Left ventricle myocardium superior (tissue), 1 donor: ENCODE data around the gene TOR1AIP1. TPM values are rescaled to one million over a fixed set of nuclear protein-coding genes. Genes with fewer than 3 reads are reported as not detected.

Source experiments
- ATAC-seq: fragments of 200-7000 bp; cut with Tn5 transposase; one replicate; pipeline ENCODE4 v1.9.1; 2020; ENCODE audit warnings: mild to moderate bottlenecking, moderate library complexity
- DNase-seq: peaks from one replicate; pipeline ENCODE4 v3.0.0-alpha.2; 2020
- intact Hi-C: fragments of 100-400 bp; cut with micrococcal nuclease; formaldehyde crosslinking; loops from one replicate; pipeline ENCODE4 v1.11.0; 2022
- total RNA-seq: library from RNA; stranded (reverse); fragmentation: NEBNext Ultra II Directional; extraction: Animal tissue kit (Norgen Biotek cat#: 25700); gene quantifications from one replicate; pipeline ENCODE4 v1.2.1, GENCODE V29; 2021
- donor health status: DM: no; HTN: yes; CAD: no; lungs with severe emphysema.

Gene TOR1AIP1
- total RNA-seq, 1 donor from 2014 or later = 43.4 TPM

DNA sequence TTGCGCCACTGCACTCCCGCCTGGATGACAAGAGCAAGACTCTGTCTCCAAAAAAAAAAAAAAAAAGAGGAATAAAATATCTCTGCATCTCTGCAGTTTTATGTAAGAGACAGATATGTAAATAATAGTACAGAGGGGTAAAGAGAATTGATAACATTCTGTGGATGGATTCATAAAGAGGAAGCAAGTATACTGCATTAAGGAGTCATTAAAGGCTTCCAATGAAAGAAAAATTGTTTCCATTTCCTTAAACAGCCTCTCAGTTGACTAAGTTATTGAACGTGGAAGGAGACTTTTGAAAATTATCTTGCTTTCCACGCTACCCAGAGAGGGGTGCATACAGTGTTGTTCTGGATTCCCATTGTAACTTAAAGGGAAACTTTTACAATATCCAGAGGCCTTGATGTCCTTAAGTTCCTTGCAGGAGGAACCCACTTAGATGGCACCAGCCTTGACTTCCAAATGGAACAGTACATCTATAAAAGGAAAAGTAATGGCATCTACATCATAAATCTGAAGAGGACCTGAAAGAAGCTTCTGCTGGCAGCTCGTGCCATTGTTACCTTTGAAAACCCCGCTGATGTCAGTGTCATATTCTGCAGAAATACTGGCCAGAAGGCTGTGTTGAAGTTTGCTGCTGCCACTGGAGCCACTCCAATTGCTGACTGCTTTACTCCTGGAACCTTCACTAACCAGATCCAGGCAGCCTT is 86.4 kb downstream of the TOR1AIP1 start:
- intact Hi-C loops = no loop called here
- DNase-seq = no peak
- no peak for ATAC-seq

DNA sequence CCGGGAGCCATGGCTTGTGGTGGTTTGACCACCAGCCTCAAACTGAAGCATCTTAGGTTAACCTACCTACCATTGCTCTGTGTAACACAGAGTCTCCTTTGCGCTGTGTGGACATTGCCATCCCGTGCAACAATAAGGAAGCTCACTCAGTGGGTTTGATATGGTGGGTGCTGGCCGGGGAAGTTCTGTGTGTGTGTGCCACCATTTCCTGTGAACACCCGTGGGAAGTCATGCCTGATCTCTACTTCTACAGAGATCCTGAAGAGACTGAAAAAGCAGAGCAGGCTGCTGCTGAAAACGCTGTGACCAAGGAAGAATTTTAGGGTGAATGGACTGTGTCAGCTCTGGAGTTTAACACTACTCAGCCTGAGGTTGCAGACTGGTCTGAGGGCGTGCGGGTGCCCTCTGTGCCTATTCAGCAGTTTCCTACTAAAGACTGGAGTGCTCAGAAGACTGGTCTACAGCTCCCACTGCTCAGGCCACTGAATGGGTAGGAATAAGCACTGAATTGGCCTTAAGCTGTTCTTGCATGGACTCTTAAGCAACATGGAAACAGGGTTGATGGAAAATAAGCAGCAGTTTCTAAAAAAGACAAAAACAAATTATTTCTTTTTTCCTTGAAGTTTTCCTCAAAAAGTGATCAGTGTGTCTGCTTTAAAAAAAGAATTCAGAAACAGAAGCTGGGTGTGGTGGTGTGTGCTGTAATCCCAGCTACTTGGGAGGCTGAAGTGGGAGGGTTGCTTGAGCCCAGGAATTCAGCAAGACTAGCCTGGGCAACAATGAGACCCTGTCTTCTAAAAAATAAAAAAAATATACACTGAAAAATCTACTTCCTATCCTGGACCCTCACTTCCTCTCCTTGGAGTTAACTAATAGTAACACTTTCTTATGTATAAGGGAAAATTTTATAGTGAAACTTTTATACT is 87.2 kb downstream of the TOR1AIP1 start:
- peak; percentile 67 for ATAC-seq
- DNase-seq = no peak
- intact Hi-C loops = no loop called here

Other genes with a start within 250 kb of the TOR1AIP1 start
- 0.27 TPM for gene FAM163A, start 139.0 kb upstream of the TOR1AIP1 start, total RNA-seq
- 47.4 TPM for gene TOR1AIP2, start 4.5 kb upstream of the TOR1AIP1 start, total RNA-seq
- 31.7 TPM for gene CEP350, start 72.5 kb downstream of the TOR1AIP1 start, total RNA-seq